Epithelial cell of proximal tubule (primary cell): ENCODE data around the gene AGFG1. TPM values are rescaled to one million over a fixed set of nuclear protein-coding genes. Genes with fewer than 3 reads are reported as not detected.

Experiments
- DNase-seq: peaks from one replicate; pipeline ENCODE4 v3.0.0-alpha.2; 2011; ENCODE audit warnings: low read depth
- H3K4me3 ChIP-seq: 2 replicates; pipeline ENCODE4 v1.5.1; 2011; ENCODE audit warnings: low read depth, mild to moderate bottlenecking, low read length
- total RNA-seq: library from RNA; depleted of rRNA; stranded (reverse); fragments of >200 nt; gene quantifications from 2 replicates; pipeline ENCODE4 v1.2.3, GENCODE V29; 2015
- TF ChIP-seq, protein P1 (sequence below): conservative IDR thresholded peaks from 2 replicates; pipeline ENCODE4 v1.5.1; 2012; ENCODE audit warnings: low read depth, mild to moderate bottlenecking, low read length

The AGFG1 gene
- total RNA-seq, 1 donor from 2014 or later = 75.8 TPM

DNA sequence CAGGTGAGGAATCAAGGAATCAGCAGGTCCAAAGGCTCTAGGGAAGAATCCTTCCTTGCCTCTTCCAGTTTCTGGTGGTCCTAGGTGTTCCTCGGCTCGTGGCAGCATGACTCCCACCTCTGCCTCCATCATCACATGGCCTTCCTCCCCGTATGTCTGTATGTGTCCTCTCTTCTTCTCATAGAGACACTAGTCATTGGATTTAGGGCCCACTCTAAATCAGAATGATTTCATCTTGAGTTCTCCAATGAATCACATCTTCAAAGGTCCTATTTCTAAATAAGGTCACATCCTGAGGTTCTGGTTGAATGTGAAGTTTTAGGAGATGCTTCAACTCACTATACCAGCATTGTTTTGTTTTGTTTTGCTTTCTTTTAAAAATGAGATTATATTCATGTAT, 11.1 kb upstream of the AGFG1 start:
- no peak for DNase-seq
- H3K4me3 ChIP-seq = no peak overlapping the region
- TF ChIP-seq, protein P1, sequence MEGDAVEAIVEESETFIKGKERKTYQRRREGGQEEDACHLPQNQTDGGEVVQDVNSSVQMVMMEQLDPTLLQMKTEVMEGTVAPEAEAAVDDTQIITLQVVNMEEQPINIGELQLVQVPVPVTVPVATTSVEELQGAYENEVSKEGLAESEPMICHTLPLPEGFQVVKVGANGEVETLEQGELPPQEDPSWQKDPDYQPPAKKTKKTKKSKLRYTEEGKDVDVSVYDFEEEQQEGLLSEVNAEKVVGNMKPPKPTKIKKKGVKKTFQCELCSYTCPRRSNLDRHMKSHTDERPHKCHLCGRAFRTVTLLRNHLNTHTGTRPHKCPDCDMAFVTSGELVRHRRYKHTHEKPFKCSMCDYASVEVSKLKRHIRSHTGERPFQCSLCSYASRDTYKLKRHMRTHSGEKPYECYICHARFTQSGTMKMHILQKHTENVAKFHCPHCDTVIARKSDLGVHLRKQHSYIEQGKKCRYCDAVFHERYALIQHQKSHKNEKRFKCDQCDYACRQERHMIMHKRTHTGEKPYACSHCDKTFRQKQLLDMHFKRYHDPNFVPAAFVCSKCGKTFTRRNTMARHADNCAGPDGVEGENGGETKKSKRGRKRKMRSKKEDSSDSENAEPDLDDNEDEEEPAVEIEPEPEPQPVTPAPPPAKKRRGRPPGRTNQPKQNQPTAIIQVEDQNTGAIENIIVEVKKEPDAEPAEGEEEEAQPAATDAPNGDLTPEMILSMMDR = no peak

DNA sequence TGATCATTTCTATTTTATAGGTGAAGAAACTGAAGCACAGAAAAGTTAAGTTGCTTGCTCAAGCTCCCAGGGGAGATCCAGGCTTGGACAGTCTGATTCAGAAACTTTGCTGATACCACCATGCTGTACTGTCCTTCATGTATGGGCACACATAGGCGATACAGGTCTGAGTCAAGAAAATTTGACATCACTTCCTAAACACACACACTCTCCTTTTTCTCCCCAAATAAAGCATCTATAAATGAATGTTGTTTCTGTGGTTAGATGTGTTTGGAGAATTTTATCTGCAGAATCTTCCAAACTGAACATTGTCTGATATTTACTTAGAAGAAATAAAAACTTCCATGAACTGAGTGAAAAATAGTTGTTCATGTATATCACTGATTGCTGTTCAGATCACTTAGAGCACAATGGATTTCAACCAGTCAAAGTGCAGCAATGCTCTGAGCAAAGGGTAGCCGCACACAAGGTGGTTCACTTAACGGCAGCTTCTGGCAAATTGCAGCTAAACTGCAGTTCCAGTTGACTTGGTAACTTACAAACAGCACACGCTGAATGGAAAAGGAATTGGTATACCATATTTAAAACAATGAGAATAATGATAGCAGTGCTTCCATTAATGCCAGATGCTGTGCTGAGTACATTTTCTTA, 10.0 kb upstream of the AGFG1 start:
- H3K4me3 ChIP-seq = no peak overlapping the region
- TF ChIP-seq, protein P1 = no peak

DNA sequence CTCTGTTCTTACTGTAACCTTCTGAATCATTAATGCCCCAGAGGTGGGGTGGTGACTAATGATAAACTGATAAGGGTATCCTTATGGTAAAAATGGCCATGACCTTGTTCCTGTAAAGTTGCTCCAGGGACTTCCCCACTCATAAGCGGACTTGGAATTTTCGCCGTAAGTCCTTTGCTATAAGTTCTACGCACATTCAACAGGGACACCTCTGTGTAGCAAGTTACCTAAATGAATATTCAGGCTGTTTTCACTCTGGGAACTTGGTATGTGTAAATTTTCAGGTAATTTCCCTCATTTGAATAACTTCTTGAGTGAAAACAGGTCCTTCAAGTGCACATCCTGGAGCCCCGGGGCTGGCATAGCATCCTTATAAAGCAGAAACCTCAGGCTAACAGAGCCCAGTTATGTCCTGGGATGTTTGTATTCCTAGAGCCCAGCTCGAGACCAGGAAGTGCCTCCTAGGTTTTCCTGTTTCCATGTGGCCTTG, 9.4 kb upstream of the AGFG1 start:
- H3K4me3 ChIP-seq = no peak overlapping the region
- TF ChIP-seq, protein P1 = no peak
- no peak for DNase-seq

More for the DNA sequence above, 10.0 kb upstream of the AGFG1 start:
- no peak for DNase-seq

DNA sequence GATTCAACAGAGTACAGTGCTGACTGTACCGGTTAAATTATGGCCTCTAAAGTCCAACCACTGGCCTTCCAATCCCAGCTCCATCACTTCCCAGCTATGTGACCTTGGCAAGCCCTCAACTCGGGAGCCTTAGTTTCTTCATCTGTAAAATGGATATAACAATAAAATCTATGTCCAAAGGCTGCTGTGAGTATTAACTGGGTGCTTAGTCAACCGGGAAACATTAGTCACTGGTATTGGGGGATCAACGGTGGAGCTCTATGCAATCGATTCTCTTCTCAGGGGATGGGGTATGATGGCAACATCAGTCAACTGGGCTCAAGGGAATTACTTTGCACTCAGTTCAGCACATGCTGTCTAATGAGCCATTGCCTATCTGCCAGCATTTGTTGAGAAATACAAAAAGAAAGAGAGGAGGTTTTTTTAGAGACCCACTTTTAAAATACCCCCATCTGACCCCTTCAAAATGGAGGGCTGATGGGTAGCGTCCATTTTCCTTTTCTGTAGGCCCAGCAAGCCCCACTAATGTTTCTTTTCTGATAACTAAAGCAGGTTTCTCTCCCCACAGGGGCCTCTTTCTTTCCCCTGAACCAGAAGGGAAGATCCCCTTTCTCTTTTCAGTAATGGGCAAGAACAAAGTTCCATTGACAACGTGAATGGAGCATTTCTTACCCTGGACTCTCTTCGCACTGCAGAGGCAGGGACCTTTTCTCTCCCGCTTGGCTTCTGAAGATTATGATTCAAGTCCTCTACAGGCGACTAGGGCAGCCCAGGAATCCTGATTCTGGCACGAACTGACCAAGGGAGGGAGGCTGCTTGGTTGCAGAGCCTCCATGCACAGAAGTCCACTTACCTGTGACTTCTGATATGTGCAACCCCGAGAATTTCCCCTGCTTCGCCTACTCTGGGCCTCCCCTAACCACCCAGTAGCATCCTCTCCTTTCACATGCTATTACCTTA, 8.7 kb upstream of the AGFG1 start:
- H3K4me3 ChIP-seq = no peak overlapping the region
- TF ChIP-seq, protein P1 = no peak
- no peak for DNase-seq

DNA sequence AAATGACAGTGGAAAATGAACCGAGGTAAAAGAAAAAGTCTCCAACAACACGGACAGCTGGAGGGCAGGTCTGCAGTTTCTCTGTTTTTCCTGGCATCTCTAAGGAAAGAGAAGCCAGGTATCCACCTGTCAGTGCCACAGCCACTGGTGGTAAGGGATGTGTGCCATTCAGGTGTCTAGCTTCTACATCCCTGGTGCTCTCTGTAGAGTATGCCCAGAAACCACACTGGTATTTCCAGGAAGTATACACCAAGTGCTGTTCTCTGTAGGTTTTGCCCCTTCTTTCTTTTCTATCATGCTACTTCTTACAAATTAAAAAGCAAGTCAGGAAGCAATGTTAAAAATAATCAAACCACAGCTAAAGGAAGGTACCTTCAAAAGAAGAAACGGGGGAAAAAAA, 7.6 kb upstream of the AGFG1 start:
- H3K4me3 ChIP-seq = no peak overlapping the region
- TF ChIP-seq, protein P1 = no peak

DNA sequence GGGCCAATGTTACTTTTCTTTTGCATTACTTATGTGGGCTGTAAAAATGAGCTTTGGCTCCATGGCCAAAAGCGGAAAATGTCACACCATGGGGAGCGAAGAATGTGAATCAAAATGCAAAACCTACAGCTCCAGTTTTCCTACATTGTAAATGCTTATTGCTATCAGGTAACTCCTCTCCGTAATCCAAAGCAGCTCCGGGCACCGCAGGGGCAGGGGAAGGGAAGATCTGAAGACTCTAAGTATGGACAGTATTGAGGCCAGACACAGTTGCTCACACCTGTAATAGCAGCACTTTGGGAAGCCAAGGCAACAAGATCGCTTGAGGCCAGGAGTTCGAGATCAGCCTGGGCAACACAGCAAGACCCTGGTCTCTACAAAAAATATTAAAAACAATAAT, 7.1 kb upstream of the AGFG1 start:
- TF ChIP-seq, protein P1 = no peak
- DNase-seq = no peak
- no peak overlapping the region for H3K4me3 ChIP-seq

More for the DNA sequence above, 7.6 kb upstream of the AGFG1 start:
- no peak for DNase-seq
